DND-41 (cell line): ENCODE results near the gene CAMK4.
A peak's percentile ranks its signal among the peaks of the same experiment; 100 is the strongest.

Source experiments
- ATAC-seq: fragments of 200-7000 bp; cut with Tn5 transposase; 3 replicates; pipeline ENCODE4 v1.9.1; 2021; ENCODE audit warnings: low read depth; ENCODE audit not compliant: insufficient read depth
- DNase-seq: peaks from one replicate; pipeline ENCODE4 v3.0.0-alpha.2; 2020
- H2AFZ ChIP-seq: 2 replicates; pipeline ENCODE4 v1.6.0; 2012; ENCODE audit warnings: low read depth, low read length
- H3K27ac ChIP-seq: 2 replicates; pipeline ENCODE4 v1.5.1; 2012; ENCODE audit warnings: low read length, inconsistent platforms
- H3K27me3 ChIP-seq: fragments of 200-600 bp; sonication (generic); 2 replicates; pipeline ENCODE4 v1.6.0; 2012; ENCODE audit warnings: low read length, mild to moderate bottlenecking, inconsistent platforms; ENCODE audit not compliant: insufficient read depth, poor library complexity
- H3K36me3 ChIP-seq: 2 replicates; pipeline ENCODE4 v1.5.1; 2012; ENCODE audit warnings: low read length, inconsistent platforms; ENCODE audit not compliant: insufficient read depth
- H3K4me1 ChIP-seq: 2 replicates; pipeline ENCODE4 v1.5.1; 2012; ENCODE audit warnings: mild to moderate bottlenecking, low read length; ENCODE audit not compliant: insufficient read depth
- H3K4me2 ChIP-seq: 2 replicates; pipeline ENCODE4 v1.6.0; 2012; ENCODE audit warnings: mild to moderate bottlenecking, moderate library complexity, low read length, inconsistent platforms; ENCODE audit not compliant: insufficient read depth
- H3K4me3 ChIP-seq, 2 experiments: fragments of 200-600 bp in 1 of 2; shearing (Covaris generic) in 1 of 2; 2 replicates each; pipeline ENCODE4 v1.5.1; 2012 to 2016; ENCODE audit warnings: inconsistent platforms in 2 of 2, low read length in 2 of 2, mild to moderate bottlenecking in 2 of 2, low read depth in 1 of 2, moderate library complexity in 1 of 2
- H3K79me2 ChIP-seq: 2 replicates; pipeline ENCODE4 v1.6.0; 2012; ENCODE audit warnings: low read length, inconsistent platforms; ENCODE audit not compliant: insufficient read depth
- H3K9ac ChIP-seq: 2 replicates; pipeline ENCODE4 v1.6.0; 2012; ENCODE audit warnings: low read depth, mild to moderate bottlenecking, inconsistent platforms, low read length, moderate library complexity
- H3K9me3 ChIP-seq: 2 replicates; pipeline ENCODE4 v1.5.1; 2012; ENCODE audit warnings: low read length, moderate library complexity, mild to moderate bottlenecking, inconsistent platforms; ENCODE audit not compliant: insufficient read depth, severe bottlenecking
- H4K20me1 ChIP-seq: 2 replicates; pipeline ENCODE4 v1.6.0; 2012; ENCODE audit warnings: low read length; ENCODE audit not compliant: insufficient read depth
- CTCF ChIP-seq: IDR thresholded peaks from 2 replicates; pipeline ENCODE4 v1.5.1; 2012; ENCODE audit warnings: borderline replicate concordance, low read length, moderate library complexity, mild to moderate bottlenecking; ENCODE audit not compliant: poor library complexity, severe bottlenecking; ENCODE audit errors: extremely low read depth
- EZH2 ChIP-seq: IDR thresholded peaks from 3 replicates; pipeline ENCODE4 v1.6.1; 2012; ENCODE audit warnings: borderline replicate concordance, low read depth, mild to moderate bottlenecking, moderate library complexity, low read length, inconsistent platforms; ENCODE audit not compliant: severe bottlenecking

CAMK4 gene

GRCh38 chr5:111321376-111321775 is 97.2 kb downstream of the CAMK4 start:
- no peak overlapping the region for H3K4me3 ChIP-seq
- H3K36me3 ChIP-seq: no peaks in the 10 kb centered on the region
- H3K9me3 ChIP-seq: peaks cover 2% of the 10 kb centered on the region
- TF ChIP-seq EZH2: no peak
- no peak for TF ChIP-seq CTCF
- H3K4me1 ChIP-seq: peaks cover 13% of the 10 kb centered on the region
- H3K27ac ChIP-seq: no peak overlapping the region
- DNase-seq (no peak), ATAC-seq (peak; percentile 68; the same call in 2 of the 3 replicates)
- no peak overlapping the region for H3K9ac ChIP-seq
- H4K20me1 ChIP-seq: no peaks in the 10 kb centered on the region
- no peaks in the 10 kb centered on the region for H3K27me3 ChIP-seq
- no peak overlapping the region for H3K4me2 ChIP-seq
- H2AFZ ChIP-seq: no peak overlapping the region
- H3K79me2 ChIP-seq: no peaks in the 10 kb centered on the region

- H3K9ac ChIP-seq: no peak overlapping the region
- no peaks in the 10 kb centered on the region for H3K36me3 ChIP-seq
- peaks cover 10% of the 10 kb centered on the region for H3K9me3 ChIP-seq
- TF ChIP-seq EZH2: no peak
- no peak for TF ChIP-seq CTCF
- DNase-seq: no peak
- H3K27ac ChIP-seq: no peak overlapping the region
- H3K4me2 ChIP-seq: no peak overlapping the region
- no peaks in the 10 kb centered on the region for H3K27me3 ChIP-seq
- no peaks in the 10 kb centered on the region for H3K4me1 ChIP-seq
- H3K4me3 ChIP-seq: no peak overlapping the region
- H4K20me1 ChIP-seq: no peaks in the 10 kb centered on the region
- no peak overlapping the region for H2AFZ ChIP-seq
- ATAC-seq: no peak
- H3K79me2 ChIP-seq: no peaks in the 10 kb centered on the region
These were observed 102.4 kb downstream of the CAMK4 start for GRCh38 chr5:111326551-111326950.

GRCh38 chr5:111337133-111337532 is 112.9 kb downstream of the CAMK4 start:
- no peak overlapping the region for H3K4me2 ChIP-seq
- H3K36me3 ChIP-seq: no peaks in the 10 kb centered on the region
- DNase-seq: no peak
- no peak overlapping the region for H3K9ac ChIP-seq
- ATAC-seq: no peak
- TF ChIP-seq CTCF (no peak), EZH2 (no peak)
- no peaks in the 10 kb centered on the region for H4K20me1 ChIP-seq
- H3K27ac ChIP-seq: no peak overlapping the region
- no peaks in the 10 kb centered on the region for H3K4me1 ChIP-seq
- no peaks in the 10 kb centered on the region for H3K79me2 ChIP-seq
- no peak overlapping the region for H2AFZ ChIP-seq
- no peaks in the 10 kb centered on the region for H3K9me3 ChIP-seq
- H3K27me3 ChIP-seq: no peaks in the 10 kb centered on the region
- H3K4me3 ChIP-seq: no peak overlapping the region

- H3K79me2 ChIP-seq: no peaks in the 10 kb centered on the region
- H3K4me3 ChIP-seq: no peak overlapping the region
- no peaks in the 10 kb centered on the region for H3K36me3 ChIP-seq
- H3K9me3 ChIP-seq: no peaks in the 10 kb centered on the region
- H3K4me2 ChIP-seq: no peak overlapping the region
- H3K27ac ChIP-seq: no peak overlapping the region
- H4K20me1 ChIP-seq: no peaks in the 10 kb centered on the region
- DNase-seq (no peak), ATAC-seq (no peak)
- no peaks in the 10 kb centered on the region for H3K27me3 ChIP-seq
- H3K9ac ChIP-seq: no peak overlapping the region
- H2AFZ ChIP-seq: no peak overlapping the region
- no peak for TF ChIP-seq CTCF
- TF ChIP-seq EZH2: no peak
- no peaks in the 10 kb centered on the region for H3K4me1 ChIP-seq
These were observed 113.5 kb downstream of the CAMK4 start for GRCh38 chr5:111337688-111338087.
